Activated CD4-positive, alpha-beta T cell treated with anti-CD3 and anti-CD28 coated beads, Interleukin-2, amount 10 ng/mL, durations not matched to agents 24 days and 14 days (primary cell): ENCODE measurements around the gene DGKB. TPM values are rescaled to one million over a fixed set of nuclear protein-coding genes. Genes with fewer than 3 reads are reported as not detected.

ENCODE experiments used
- DNase-seq: peaks from one replicate; pipeline ENCODE4 v3.0.0; 2022
- H3K27ac Mint-ChIP-seq: one replicate; pipeline ENCODE4 v1.8.0; 2022; ENCODE audit warnings: mild to moderate bottlenecking, mixed read lengths
- H3K27me3 Mint-ChIP-seq: one replicate; pipeline ENCODE4 v1.8.0; 2022; ENCODE audit warnings: mixed read lengths
- H3K36me3 Mint-ChIP-seq: one replicate; pipeline ENCODE4 v1.8.0; 2022; ENCODE audit warnings: low read depth, mild to moderate bottlenecking, mixed read lengths
- H3K4me1 Mint-ChIP-seq: one replicate; pipeline ENCODE4 v1.8.0; 2021; ENCODE audit warnings: mixed read lengths
- H3K4me3 Mint-ChIP-seq: one replicate; pipeline ENCODE4 v1.8.0; 2022; ENCODE audit warnings: mild to moderate bottlenecking, moderate library complexity, mixed read lengths
- H3K9me3 Mint-ChIP-seq: one replicate; pipeline ENCODE4 v1.8.0; 2021; ENCODE audit warnings: mixed read lengths
- intact Hi-C: fragments of 100-400 bp; cut with micrococcal nuclease; formaldehyde crosslinking; loops from one replicate; pipeline ENCODE4 v1.15.1; 2023
- total RNA-seq: library from RNA; stranded (reverse); gene quantifications from 2 replicates; pipeline ENCODE4 v1.2.3, GENCODE V29; 2022

The DGKB gene
- total RNA-seq, 1 donor from 2014 or later, result not detected

DNA sequence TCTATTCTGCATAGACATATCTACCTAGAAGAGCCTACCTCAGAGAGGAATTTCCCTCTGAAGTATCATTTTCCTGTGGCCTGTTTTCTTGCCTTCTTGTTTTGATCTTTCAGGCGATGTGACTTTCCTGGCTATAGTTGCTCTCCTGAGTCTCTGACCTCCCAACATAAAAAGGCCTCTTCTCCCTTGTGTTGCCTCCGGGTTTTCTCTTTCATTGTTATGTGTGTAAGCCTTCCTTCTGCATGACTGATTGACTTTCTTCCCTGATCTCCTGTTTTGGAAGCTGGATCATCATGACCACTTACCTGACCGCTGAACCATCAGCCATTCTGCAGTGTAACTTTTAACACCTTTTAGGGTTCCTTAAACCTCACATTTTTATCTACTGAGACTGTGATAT, 471.6 kb downstream of the DGKB start:
- H3K4me3 Mint-ChIP-seq, result no peak overlapping the region
- H3K27ac Mint-ChIP-seq, result no peak overlapping the region
- no peaks in the 10 kb centered on the region for H3K36me3 Mint-ChIP-seq
- no peaks in the 10 kb centered on the region for H3K4me1 Mint-ChIP-seq
- no peaks in the 10 kb centered on the region for H3K27me3 Mint-ChIP-seq
- H3K9me3 Mint-ChIP-seq, result no peaks in the 10 kb centered on the region
- intact Hi-C loops, result no loop called here
- no peak for DNase-seq

DNA sequence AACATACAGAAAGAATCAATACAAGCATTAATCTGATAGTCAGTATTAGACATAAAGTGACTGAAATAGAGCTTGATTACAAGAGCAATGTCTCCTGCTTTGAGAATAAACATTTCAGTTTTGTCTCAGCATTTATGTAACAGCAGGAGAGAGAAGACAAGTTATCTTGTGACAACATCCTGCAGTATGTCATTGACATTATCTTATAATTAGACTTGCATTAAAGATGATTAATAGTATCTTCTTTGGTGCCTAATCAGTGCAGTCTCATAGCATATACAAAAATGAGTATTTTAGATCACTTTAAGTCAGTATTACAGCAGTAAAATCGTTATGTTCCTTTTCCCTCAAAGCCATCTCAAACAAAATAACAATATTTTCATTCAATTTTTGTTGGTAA, 477.0 kb downstream of the DGKB start:
- Mint-ChIP-seq H3K4me1 (no peaks in the 10 kb centered on the region), H3K27ac (no peak overlapping the region), H3K4me3 (no peak overlapping the region), H3K36me3 (no peaks in the 10 kb centered on the region), H3K9me3 (no peaks in the 10 kb centered on the region), H3K27me3 (no peaks in the 10 kb centered on the region)
- intact Hi-C loops, result no loop called here
- no peak for DNase-seq

DNA sequence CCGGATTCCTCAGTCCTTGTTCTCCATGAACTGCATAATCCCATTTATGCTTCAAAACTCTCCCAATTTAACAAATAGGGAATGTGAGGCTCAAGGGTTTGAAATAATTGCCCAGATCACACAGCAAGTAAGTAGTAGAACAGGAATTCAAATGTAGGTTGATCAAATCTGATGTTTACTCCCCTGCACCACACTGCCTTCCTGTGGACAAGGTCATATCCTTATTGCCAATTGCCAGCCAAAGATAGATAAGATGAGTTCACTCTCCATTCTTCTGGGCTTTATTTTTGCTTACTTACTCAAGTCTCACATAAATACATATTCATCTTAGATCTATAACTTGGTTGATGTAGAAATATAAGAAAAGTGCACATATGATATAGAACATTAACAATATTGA, 477.9 kb downstream of the DGKB start:
- Mint-ChIP-seq H3K27ac (no peak overlapping the region), H3K4me3 (no peak overlapping the region), H3K9me3 (no peaks in the 10 kb centered on the region), H3K27me3 (no peaks in the 10 kb centered on the region), H3K4me1 (no peaks in the 10 kb centered on the region), H3K36me3 (no peaks in the 10 kb centered on the region)
- intact Hi-C loops, result no loop called here
- no peak for DNase-seq

DNA sequence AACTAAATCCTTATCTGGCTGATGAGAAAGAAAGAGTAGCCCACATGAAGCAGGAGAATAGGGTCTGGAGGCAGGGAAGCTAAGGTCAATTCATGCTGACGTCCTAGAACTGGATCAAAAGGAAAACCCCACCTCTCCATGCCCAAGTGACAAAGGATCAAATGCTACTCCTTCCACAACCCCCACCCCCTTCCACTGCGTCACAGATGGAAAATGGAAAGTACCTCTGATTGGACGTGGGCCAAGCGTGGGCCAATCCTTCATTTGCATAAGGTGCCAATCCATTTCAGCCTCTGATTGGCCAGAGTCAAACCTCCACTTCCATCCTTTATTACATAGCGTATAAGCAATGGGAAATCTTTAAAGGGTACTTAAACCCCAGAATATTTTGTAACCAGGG, 481.8 kb downstream of the DGKB start:
- no peak for DNase-seq
- H3K27ac Mint-ChIP-seq, result no peak overlapping the region
- intact Hi-C loops, result no loop called here
- no peaks in the 10 kb centered on the region for H3K27me3 Mint-ChIP-seq
- H3K36me3 Mint-ChIP-seq, result no peaks in the 10 kb centered on the region
- H3K4me1 Mint-ChIP-seq, result no peaks in the 10 kb centered on the region
- no peaks in the 10 kb centered on the region for H3K9me3 Mint-ChIP-seq
- no peak overlapping the region for H3K4me3 Mint-ChIP-seq

DNA sequence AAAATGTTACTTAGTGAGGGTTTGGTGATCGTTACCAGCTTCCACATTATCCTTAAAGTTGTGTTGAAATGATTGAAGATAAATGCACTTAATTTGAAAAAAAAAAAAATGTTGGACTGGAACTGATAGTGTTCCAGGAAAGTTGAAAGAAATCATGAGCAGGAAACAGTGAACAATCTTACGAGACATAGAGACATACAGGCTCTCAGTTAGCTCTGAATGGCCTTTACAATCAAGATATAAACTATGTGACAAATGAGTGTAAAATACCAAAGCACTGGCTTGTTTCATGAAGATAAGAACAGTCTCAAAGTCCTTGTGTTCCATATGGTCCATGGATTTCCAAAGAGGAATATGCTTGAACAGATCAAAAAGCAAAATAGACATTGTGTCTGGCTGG, 483.0 kb downstream of the DGKB start:
- Mint-ChIP-seq H3K27me3 (no peaks in the 10 kb centered on the region), H3K36me3 (no peaks in the 10 kb centered on the region), H3K4me3 (no peak overlapping the region), H3K27ac (no peak overlapping the region), H3K9me3 (no peaks in the 10 kb centered on the region), H3K4me1 (no peaks in the 10 kb centered on the region)
- no peak for DNase-seq
- intact Hi-C loops, result no loop called here

DNA sequence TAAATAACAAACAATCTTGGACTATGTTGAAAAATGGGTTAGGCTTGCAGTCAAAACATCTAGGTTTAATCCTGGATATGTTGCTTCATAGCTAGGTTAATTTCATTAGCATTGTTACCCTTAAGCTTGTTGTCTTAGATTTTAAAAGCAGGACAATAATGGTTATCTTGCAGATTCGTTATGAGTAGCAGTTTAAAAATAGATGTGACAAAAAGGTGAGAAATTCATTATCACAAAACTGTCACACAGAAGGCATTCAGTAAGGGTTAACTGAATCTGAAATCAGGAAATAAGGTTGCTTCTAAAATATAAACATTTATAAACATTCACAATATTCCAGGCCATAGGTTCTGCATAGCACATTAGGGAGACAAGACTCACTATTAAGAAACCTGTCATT, 483.9 kb downstream of the DGKB start:
- Mint-ChIP-seq H3K9me3 (no peaks in the 10 kb centered on the region), H3K4me1 (no peaks in the 10 kb centered on the region), H3K27me3 (no peaks in the 10 kb centered on the region), H3K27ac (no peak overlapping the region), H3K4me3 (no peak overlapping the region), H3K36me3 (no peaks in the 10 kb centered on the region)
- intact Hi-C loops, result no loop called here
- DNase-seq, result no peak

DNA sequence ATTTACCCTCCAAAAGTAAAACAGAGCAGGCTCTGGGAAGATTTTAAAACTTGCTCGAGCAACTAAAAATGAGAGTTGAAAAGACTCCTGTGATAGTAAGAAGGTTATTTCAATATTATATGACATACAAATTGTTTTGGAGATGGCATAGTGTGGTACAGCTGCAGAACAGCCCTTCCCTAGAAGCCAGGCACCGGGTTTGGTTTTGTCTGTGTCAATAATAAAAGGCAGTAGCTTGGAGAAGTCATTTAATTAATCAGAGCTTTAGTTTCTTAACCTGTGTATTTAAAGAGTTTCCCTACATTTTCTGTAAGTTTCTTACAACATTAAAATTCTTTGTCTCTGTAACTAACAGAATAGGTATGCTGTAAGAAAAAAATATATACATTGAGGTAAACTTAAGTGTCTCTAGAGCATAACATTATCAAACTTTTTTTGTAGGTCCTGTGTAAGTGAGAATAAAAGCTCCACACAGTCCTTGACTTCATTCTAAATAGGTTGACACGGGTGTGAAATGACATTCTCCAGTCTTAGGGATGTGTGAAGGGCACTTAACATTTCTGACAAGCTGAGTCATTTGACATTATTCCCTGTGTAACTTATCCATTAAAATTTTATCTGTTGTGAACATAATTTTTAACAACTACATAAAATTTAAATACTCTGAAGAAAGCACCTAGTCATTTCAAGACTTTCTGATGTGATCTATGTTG, 488.1 kb downstream of the DGKB start:
- DNase-seq, result no peak
- H3K4me3 Mint-ChIP-seq, result no peak overlapping the region
- H3K4me1 Mint-ChIP-seq, result no peaks in the 10 kb centered on the region
- no peaks in the 10 kb centered on the region for H3K9me3 Mint-ChIP-seq
- H3K36me3 Mint-ChIP-seq, result no peaks in the 10 kb centered on the region
- no peak overlapping the region for H3K27ac Mint-ChIP-seq
- intact Hi-C loops, result no loop called here
- H3K27me3 Mint-ChIP-seq, result no peaks in the 10 kb centered on the region

DNA sequence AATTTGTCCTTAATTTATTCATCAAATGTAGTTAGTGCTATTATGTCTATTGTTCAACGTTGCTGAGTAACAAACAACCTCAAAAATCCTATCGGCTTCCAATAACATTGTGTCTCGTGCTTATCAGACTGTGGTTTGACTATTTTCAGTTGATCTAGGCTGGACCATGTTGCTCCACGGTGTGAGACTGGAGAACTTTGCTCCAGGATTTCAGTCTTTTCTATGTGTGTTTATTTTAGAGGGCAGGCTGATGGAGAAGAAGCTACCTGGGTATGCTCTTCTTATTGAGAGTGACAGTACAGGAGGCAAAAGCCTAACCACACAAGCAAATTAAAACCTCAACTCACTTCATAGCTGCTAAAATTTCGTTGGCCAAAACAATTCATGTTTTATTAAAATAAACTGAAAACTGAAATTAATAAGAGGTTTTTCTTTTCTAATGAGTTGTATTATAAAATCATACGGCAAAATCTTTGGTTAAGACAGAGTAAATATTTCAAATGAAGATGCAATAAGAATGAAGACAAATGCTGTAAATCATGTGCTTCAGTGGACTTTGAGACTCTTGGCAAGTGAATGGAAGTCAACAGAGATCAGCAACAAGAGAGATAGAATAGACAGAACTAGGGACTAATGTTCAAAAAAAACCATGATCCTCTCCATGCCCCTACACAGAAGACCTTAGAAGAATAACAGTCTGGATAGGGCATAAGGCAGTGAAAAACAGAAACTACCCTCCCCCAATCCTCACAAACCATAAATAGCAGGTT, 495.1 kb downstream of the DGKB start:
- no peaks in the 10 kb centered on the region for H3K9me3 Mint-ChIP-seq
- no peak overlapping the region for H3K27ac Mint-ChIP-seq
- H3K36me3 Mint-ChIP-seq, result no peaks in the 10 kb centered on the region
- no peak for DNase-seq
- intact Hi-C loops, result no loop called here
- H3K27me3 Mint-ChIP-seq, result no peaks in the 10 kb centered on the region
- H3K4me1 Mint-ChIP-seq, result no peaks in the 10 kb centered on the region
- no peak overlapping the region for H3K4me3 Mint-ChIP-seq

DNA sequence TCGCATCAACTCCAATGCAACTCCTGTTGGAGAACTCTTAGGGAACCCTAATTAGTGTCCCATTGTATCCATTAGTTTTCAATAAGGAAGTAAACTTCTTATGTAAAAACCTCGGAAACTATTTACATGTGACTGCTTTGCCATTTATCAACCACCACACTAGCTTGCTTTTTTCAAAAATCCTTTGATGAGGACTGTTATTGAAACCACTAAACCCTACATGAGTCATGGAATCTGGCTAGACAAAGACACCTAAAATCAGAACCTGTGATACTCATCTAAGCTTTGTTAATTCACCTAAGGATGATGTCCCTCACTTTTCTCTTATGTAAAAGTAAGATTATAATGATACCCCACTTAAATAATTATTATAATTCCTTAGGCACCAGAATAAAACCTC, 499.0 kb downstream of the DGKB start:
- no peak overlapping the region for H3K4me3 Mint-ChIP-seq
- no peaks in the 10 kb centered on the region for H3K27me3 Mint-ChIP-seq
- DNase-seq, result no peak
- H3K9me3 Mint-ChIP-seq, result no peaks in the 10 kb centered on the region
- H3K36me3 Mint-ChIP-seq, result no peaks in the 10 kb centered on the region
- H3K4me1 Mint-ChIP-seq, result no peaks in the 10 kb centered on the region
- no peak overlapping the region for H3K27ac Mint-ChIP-seq
- intact Hi-C loops, result no loop called here

DNA sequence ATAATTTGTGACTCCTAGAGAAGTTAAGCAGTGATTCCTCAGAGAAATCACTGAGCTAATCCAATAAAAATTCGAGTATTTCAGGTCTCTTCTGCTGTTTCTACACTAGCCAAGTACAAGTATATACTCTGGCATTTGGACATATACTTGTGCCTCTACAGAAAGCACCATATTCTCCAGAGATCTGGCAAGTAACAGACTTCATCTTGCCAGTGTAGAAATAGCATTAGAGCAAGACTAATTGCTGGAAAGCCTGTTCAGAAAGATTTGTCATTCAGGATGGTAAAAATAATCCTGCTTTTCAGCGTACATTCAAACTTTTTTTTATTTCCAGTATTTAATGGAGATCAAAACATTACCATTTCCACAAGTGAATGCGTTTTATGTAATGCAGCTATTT, 502.3 kb downstream of the DGKB start:
- Mint-ChIP-seq H3K27me3 (no peaks in the 10 kb centered on the region), H3K36me3 (no peaks in the 10 kb centered on the region), H3K4me3 (no peak overlapping the region), H3K9me3 (no peaks in the 10 kb centered on the region), H3K27ac (no peak overlapping the region), H3K4me1 (no peaks in the 10 kb centered on the region)
- intact Hi-C loops, result no loop called here
- DNase-seq, result no peak

DNA sequence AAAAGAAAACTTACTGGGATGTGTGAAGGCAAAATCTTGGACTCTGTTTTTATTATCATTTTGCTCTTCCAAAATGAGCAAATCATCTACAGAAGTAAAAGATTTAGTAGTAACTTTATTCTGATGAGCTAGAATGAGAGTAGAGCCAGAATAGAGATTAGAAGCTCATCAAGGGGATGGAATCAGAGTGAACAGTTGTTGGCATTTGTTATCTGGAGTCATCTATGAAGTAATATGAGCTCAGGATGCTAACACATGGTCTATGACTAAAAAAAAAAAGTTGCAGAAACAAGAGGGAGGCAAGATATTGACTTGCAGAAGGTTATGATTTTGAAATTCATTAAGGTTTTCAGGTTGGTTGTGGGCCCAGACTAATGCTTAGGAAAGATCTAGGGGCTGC, 504.0 kb downstream of the DGKB start:
- no peak overlapping the region for H3K27ac Mint-ChIP-seq
- intact Hi-C loops, result no loop called here

DNA sequence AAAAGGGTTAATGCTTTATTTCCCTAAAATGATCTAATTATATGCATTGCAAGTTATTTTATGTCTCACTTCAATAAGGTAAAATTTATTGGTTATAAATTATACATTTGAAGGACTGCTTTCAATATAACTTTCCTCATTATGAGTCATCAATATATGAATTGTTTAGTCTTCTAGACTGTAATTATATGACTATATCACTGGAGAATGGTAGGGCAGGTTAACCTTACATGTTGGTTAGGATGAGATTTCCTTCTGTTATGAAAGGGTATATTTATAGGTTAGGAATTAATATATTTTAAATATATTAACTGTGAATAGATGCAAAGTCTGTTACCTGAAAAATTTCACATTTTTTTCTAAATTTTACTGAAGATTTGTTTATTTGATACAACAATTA, 506.7 kb downstream of the DGKB start:
- H3K27ac Mint-ChIP-seq, result no peak overlapping the region

More for the DNA sequence above, 504.0 kb downstream of the DGKB start:
- H3K4me1 Mint-ChIP-seq, result no peaks in the 10 kb centered on the region
- H3K4me3 Mint-ChIP-seq, result no peak overlapping the region
- H3K36me3 Mint-ChIP-seq, result no peaks in the 10 kb centered on the region
- no peaks in the 10 kb centered on the region for H3K27me3 Mint-ChIP-seq
- no peak for DNase-seq
- no peaks in the 10 kb centered on the region for H3K9me3 Mint-ChIP-seq

DNA sequence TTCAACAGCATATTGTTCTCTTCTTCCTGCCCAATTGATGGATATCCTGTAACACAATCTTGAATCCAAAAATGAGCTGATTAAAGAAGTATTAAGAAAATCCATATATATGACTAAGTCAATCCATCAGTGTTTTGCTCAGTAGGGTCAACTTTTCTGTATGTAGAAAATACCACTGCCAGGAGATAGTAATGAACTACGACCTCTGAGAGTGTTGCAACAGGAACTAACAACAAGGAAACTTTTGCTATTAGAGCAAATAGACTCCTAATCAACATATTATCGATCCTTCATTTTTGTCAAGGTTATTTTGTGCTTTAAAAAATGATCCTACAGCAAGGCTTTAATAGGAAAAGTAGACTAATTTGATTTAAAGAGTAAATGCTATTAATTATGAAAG, 507.8 kb downstream of the DGKB start:
- H3K27me3 Mint-ChIP-seq, result no peaks in the 10 kb centered on the region
- intact Hi-C loops, result no loop called here
- no peak for DNase-seq
- H3K4me3 Mint-ChIP-seq, result no peak overlapping the region
- H3K36me3 Mint-ChIP-seq, result no peaks in the 10 kb centered on the region
- no peaks in the 10 kb centered on the region for H3K4me1 Mint-ChIP-seq
- H3K9me3 Mint-ChIP-seq, result no peaks in the 10 kb centered on the region
- H3K27ac Mint-ChIP-seq, result no peak overlapping the region

More for the DNA sequence above, 506.7 kb downstream of the DGKB start:
- Mint-ChIP-seq H3K4me1 (no peaks in the 10 kb centered on the region), H3K4me3 (no peak overlapping the region), H3K36me3 (no peaks in the 10 kb centered on the region), H3K27me3 (no peaks in the 10 kb centered on the region), H3K9me3 (no peaks in the 10 kb centered on the region)
- DNase-seq, result no peak
- intact Hi-C loops, result no loop called here

DNA sequence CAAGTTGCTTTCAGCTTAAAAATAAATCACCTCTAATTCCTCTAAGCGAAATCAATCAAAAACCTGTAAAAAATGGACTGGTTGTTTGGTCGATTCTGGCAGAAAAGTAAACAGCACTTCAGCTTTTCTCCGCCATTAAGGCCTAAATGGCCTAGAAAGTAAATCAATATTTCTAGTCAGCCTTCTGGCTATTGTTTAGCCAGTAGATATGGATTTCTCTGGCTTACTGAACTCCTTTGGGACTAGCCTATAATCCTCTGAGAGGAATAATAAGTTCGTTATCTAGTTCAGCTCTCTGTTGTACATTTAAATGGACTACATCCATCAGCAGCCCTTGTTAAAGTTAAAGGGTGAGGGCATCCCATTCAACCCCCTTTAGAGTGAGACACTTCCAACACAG, 513.0 kb downstream of the DGKB start:
- H3K27me3 Mint-ChIP-seq, result no peaks in the 10 kb centered on the region
- no peaks in the 10 kb centered on the region for H3K9me3 Mint-ChIP-seq
- intact Hi-C loops, result no loop called here
- no peak overlapping the region for H3K27ac Mint-ChIP-seq
- H3K4me1 Mint-ChIP-seq, result no peaks in the 10 kb centered on the region
- no peak for DNase-seq
- H3K36me3 Mint-ChIP-seq, result no peaks in the 10 kb centered on the region
- H3K4me3 Mint-ChIP-seq, result no peak overlapping the region

DNA sequence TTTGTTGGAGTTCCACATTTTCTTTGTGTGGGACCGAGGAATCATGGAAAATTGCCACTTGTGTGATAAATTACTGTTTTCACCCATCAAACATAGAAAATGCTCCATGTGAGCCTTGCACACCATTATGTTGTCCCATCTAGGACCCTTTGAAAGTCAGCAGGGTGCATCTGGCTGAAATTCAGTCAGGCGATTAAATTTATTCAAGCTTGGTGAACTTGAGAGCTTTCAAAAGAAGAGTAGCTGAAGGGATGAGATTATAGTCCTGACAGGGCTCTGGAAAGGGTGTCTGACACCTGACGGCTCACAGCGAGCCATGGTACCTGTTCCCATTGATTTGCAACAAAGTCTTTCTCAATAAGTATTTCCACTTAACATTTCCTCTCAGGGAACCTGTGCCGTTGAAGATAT, 513.4 kb downstream of the DGKB start:
- Mint-ChIP-seq H3K4me3 (no peak overlapping the region), H3K4me1 (no peaks in the 10 kb centered on the region), H3K9me3 (no peaks in the 10 kb centered on the region), H3K27me3 (no peaks in the 10 kb centered on the region), H3K36me3 (no peaks in the 10 kb centered on the region), H3K27ac (no peak overlapping the region)
- intact Hi-C loops, result no loop called here
- no peak for DNase-seq
